H1 (cell line): ENCODE results near the gene AMN. TPM values are rescaled to one million over a fixed set of nuclear protein-coding genes. Genes with fewer than 3 reads are reported as not detected.

Experiments used
- TAF7 ChIP-seq: optimal IDR thresholded peaks from 2 replicates; pipeline ENCODE3; 2011; ENCODE audit warnings: low read depth, mild to moderate bottlenecking, inconsistent platforms, low read length, moderate library complexity, borderline replicate concordance
- TBP ChIP-seq: IDR thresholded peaks from 2 replicates; pipeline ENCODE4 v1.6.1; 2011; ENCODE audit warnings: low read depth, low read length, improper control_type of control experiment
- polyA plus RNA-seq, 7 experiments: library from polyadenylated mRNA; depleted of rRNA in 3 of 7; stranded (reverse) in 5 of 7; unstranded in 2 of 7; fragments of >200 nt in 5 of 7; fragments of 200-250 nt in 2 of 7; gene quantifications; 1 replicate in 5 of 7; 2 replicates in 1 of 7; 4 replicates in 1 of 7; pipeline versions ENCODE4 v1.2.1 to v1.2.3, GENCODE V29; 2011 to 2013; ENCODE audit warnings: missing spikeins in 2 of 7, mixed read lengths in 2 of 7
- total RNA-seq: library from RNA; stranded (reverse); fragmentation: NEBNext Ultra II Directional; extraction: Animal tissue kit (Norgen Biotek cat#: 25700); gene quantifications from 2 replicates; pipeline ENCODE4 v1.2.1, GENCODE V29; 2021

AMN gene
- total and polyA plus RNA-seq, 2 of the 8 experiments (the other 6 are each of a cell fraction or from before 2014, with no cell fraction given) = 0.77 to 1.5 TPM

DNA sequence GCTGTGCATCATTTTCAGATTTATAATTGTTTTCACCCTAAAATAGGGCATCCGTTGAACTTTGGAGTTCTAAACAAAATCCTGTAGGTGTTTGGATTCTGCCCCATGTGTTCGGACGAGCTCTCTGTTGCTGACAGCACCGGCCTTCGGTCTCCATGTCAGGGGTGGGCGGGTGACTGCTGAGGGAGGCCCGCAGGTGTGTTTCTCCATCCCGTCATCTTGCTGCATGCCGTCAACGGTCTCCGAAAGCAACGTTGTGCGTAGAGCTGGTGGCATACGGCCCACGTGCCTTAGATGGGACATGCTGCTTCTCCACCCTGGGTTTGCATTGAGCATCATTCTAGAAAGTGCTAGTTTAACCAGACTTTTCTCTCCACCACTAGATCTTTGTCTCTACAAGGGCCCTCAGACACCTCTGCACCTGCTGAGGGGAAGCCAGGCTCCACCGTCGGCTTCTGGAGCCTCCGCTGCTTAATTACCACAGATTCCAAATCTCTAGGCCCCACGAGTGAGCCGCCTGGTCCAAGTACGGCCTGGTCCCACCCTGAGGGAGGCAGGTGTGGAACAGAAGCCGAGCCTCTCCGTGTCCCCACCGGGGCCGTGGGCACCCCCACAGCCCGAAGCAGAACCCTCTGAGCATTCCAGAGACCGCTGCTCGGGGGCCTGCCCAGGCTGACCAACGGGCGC lies 15.7 kb upstream of the AMN start (continued):
- no peak for TF ChIP-seq TAF7
- no peak for TF ChIP-seq TBP
